Coronary artery (tissue), 2 donors: ENCODE data around the gene COX14.
"Not testable (repeated sequence)": the region's sequence is repeated elsewhere in the genome, so short reads cannot be mapped to it uniquely, and the experiment has no call there.

Experiments used
- DNase-seq: peaks from one replicate; pipeline ENCODE4 v3.0.0-alpha.2; 2017; ENCODE audit warnings: low spot score
- H3K27ac ChIP-seq, 2 donors: fragments of 200-600 bp; sonication (generic); one replicate each; pipeline ENCODE4 v1.5.1; 2016 to 2019
- H3K4me3 ChIP-seq: fragments of 200-600 bp; sonication (generic); 2 replicates; pipeline ENCODE4 v1.5.1; 2016; ENCODE audit warnings: mild to moderate bottlenecking, moderate library complexity
- CTCF ChIP-seq: fragments of 200-600 bp; sonication (generic); IDR thresholded peaks from one replicate; pipeline ENCODE4 v1.5.1; 2019; ENCODE audit warnings: antibody characterized with exemption

Gene COX14

GRCh38 chr12:50129290-50129689 is 17.3 kb downstream of the COX14 start:
- H3K27ac ChIP-seq, result no peak overlapping the region
- H3K4me3 ChIP-seq, result no peak overlapping the region
- no peak for DNase-seq
- TF ChIP-seq CTCF, result no peak

- Histone ChIP-seq H3K4me3 (no peak overlapping the region), H3K27ac (no peak overlapping the region)
- TF ChIP-seq CTCF, result no peak
- no peak for DNase-seq
Observed at GRCh38 chr12:50132505-50133135, 20.6 kb downstream of the COX14 start.

- Histone ChIP-seq H3K27ac (no peak overlapping the region), H3K4me3 (no peak overlapping the region)
- no peak for TF ChIP-seq CTCF
- DNase-seq, result no peak
Observed at GRCh38 chr12:50142993-50143392, 31.0 kb downstream of the COX14 start.

GRCh38 chr12:50145439-50145838 is 33.4 kb downstream of the COX14 start:
- DNase-seq, result no peak
- Histone ChIP-seq H3K4me3 (no peak overlapping the region), H3K27ac (no peak overlapping the region)
- no peak for TF ChIP-seq CTCF

GRCh38 chr12:50147281-50147680 is 35.2 kb downstream of the COX14 start:
- Histone ChIP-seq H3K4me3 (no peak overlapping the region), H3K27ac (no peak overlapping the region)
- no peak for DNase-seq
- no peak for TF ChIP-seq CTCF

- DNase-seq, H3K27ac ChIP-seq, H3K4me3 ChIP-seq: not testable (repeated sequence)
Observed at GRCh38 chr12:50148011-50148410, 36.0 kb downstream of the COX14 start.

- no peak for DNase-seq
- Histone ChIP-seq H3K27ac (no peak overlapping the region), H3K4me3 (no peak overlapping the region)
- no peak for TF ChIP-seq CTCF
Observed at GRCh38 chr12:50149311-50149710, 37.3 kb downstream of the COX14 start.
